ENCODE measurements around the gene GOLGA2.

The GOLGA2 gene

GRCh38 chr9:128276008-128276573 lies 284 bp upstream of the GOLGA2 start, which contains the start of gene SWI5:
Gene SWI5, plus strand, starts transcription at chr9:128276276.
- no peaks in the 10 kb centered on the region for H3K9me3 ChIP-seq (ENCODE audit: control insufficient read depth in 5 of 5, low read length in 5 of 5)
- H3K27ac ChIP-seq (ENCODE audit: low read depth, low read length) = peak within 1 kb of the TSS; percentile 80
- peaks cover 1 to 42% (median 31%) of the 10 kb centered on the region in 5 donors for H3K4me1 ChIP-seq (ENCODE audit: control insufficient read depth in 5 of 5, insufficient read depth in 5 of 5, low read length in 5 of 5)
- no peaks in the 10 kb centered on the region for H3K27me3 ChIP-seq (ENCODE audit: control insufficient read depth in 5 of 5, insufficient read depth in 4 of 5, low read length in 5 of 5)
- H3K4me3 ChIP-seq (ENCODE audit: low read depth in 1 of 5, low read length in 5 of 5) = peak within 1 kb of the TSS; percentile 85 to 97 (median 88)
- H3K36me3 ChIP-seq (ENCODE audit: control insufficient read depth in 5 of 5, insufficient read depth in 5 of 5, low read length in 5 of 5) = peaks cover 0 to 21% (median 19%) of the 10 kb centered on the region in 5 donors
- H3K9ac ChIP-seq (ENCODE audit: low read length in 5 of 5) = peak within 1 kb of the TSS; percentile 66 to 92 (median 90)

- no peaks in the 10 kb centered on the region for H3K9me3 ChIP-seq (ENCODE audit: control insufficient read depth in 5 of 5, low read length in 5 of 5)
- H3K27ac ChIP-seq (ENCODE audit: low read depth, low read length) = peak overlapping the region; percentile 77
- H3K4me1 ChIP-seq (ENCODE audit: control insufficient read depth in 5 of 5, insufficient read depth in 5 of 5, low read length in 5 of 5) = peaks cover 1 to 34% (median 31%) of the 10 kb centered on the region in 5 donors
- H3K9ac ChIP-seq (ENCODE audit: low read length in 5 of 5) = peak overlapping the region in 3 of 5 donors; percentile 13 to 92 (median 58)
- peaks cover 0 to 33% (median 21%) of the 10 kb centered on the region in 5 donors for H3K36me3 ChIP-seq (ENCODE audit: control insufficient read depth in 5 of 5, insufficient read depth in 5 of 5, low read length in 5 of 5)
- peak overlapping the region in 3 of 5 donors; percentile 83 to 88 (median 86) for H3K4me3 ChIP-seq (ENCODE audit: low read depth in 1 of 5, low read length in 5 of 5)
- no peaks in the 10 kb centered on the region for H3K27me3 ChIP-seq (ENCODE audit: control insufficient read depth in 5 of 5, insufficient read depth in 4 of 5, low read length in 5 of 5)
These were observed 1.6 kb downstream of the GOLGA2 start for GRCh38 chr9:128274245-128274644.

- H3K9me3 ChIP-seq (ENCODE audit: control insufficient read depth in 5 of 5, low read length in 5 of 5) = no peaks in the 10 kb centered on the region
- no peak overlapping the region for H3K4me3 ChIP-seq (ENCODE audit: low read depth in 1 of 5, low read length in 5 of 5)
- peaks cover 1 to 20% (median 18%) of the 10 kb centered on the region in 5 donors for H3K4me1 ChIP-seq (ENCODE audit: control insufficient read depth in 5 of 5, insufficient read depth in 5 of 5, low read length in 5 of 5)
- peaks cover 2 to 58% (median 44%) of the 10 kb centered on the region in 5 donors for H3K36me3 ChIP-seq (ENCODE audit: control insufficient read depth in 5 of 5, insufficient read depth in 5 of 5, low read length in 5 of 5)
- H3K27ac ChIP-seq (ENCODE audit: low read depth, low read length) = no peak overlapping the region
- H3K27me3 ChIP-seq (ENCODE audit: control insufficient read depth in 5 of 5, insufficient read depth in 4 of 5, low read length in 5 of 5) = no peaks in the 10 kb centered on the region
- no peak overlapping the region for H3K9ac ChIP-seq (ENCODE audit: low read length in 5 of 5)
These were observed 4.3 kb downstream of the GOLGA2 start for GRCh38 chr9:128271512-128271911.

GRCh38 chr9:128271112-128271511 lies 4.7 kb downstream of the GOLGA2 start:
- Histone ChIP-seq H3K4me3 (ENCODE audit: low read depth in 1 of 5, low read length in 5 of 5) (no peak overlapping the region), H3K27me3 (ENCODE audit: control insufficient read depth in 5 of 5, insufficient read depth in 4 of 5, low read length in 5 of 5) (no peaks in the 10 kb centered on the region), H3K36me3 (ENCODE audit: control insufficient read depth in 5 of 5, insufficient read depth in 5 of 5, low read length in 5 of 5) (peaks cover 3 to 61% (median 48%) of the 10 kb centered on the region in 5 donors), H3K4me1 (ENCODE audit: control insufficient read depth in 5 of 5, insufficient read depth in 5 of 5, low read length in 5 of 5) (peaks cover 1 to 16% (median 15%) of the 10 kb centered on the region in 5 donors), H3K9me3 (ENCODE audit: control insufficient read depth in 5 of 5, low read length in 5 of 5) (no peaks in the 10 kb centered on the region), H3K9ac (ENCODE audit: low read length in 5 of 5) (no peak overlapping the region), H3K27ac (ENCODE audit: low read depth, low read length) (no peak overlapping the region)

- Histone ChIP-seq H3K27ac (ENCODE audit: low read depth, low read length) (no peak overlapping the region), H3K4me3 (ENCODE audit: low read depth in 1 of 5, low read length in 5 of 5) (no peak overlapping the region), H3K27me3 (ENCODE audit: control insufficient read depth in 5 of 5, insufficient read depth in 4 of 5, low read length in 5 of 5) (no peaks in the 10 kb centered on the region), H3K4me1 (ENCODE audit: control insufficient read depth in 5 of 5, insufficient read depth in 5 of 5, low read length in 5 of 5) (no peaks in the 10 kb centered on the region), H3K9ac (ENCODE audit: low read length in 5 of 5) (no peak overlapping the region), H3K9me3 (ENCODE audit: control insufficient read depth in 5 of 5, low read length in 5 of 5) (no peaks in the 10 kb centered on the region), H3K36me3 (ENCODE audit: control insufficient read depth in 5 of 5, insufficient read depth in 5 of 5, low read length in 5 of 5) (peaks cover 5 to 74% (median 61%) of the 10 kb centered on the region in 5 donors)
These were observed 8.8 kb downstream of the GOLGA2 start for GRCh38 chr9:128266868-128267590.

- Histone ChIP-seq H3K36me3 (ENCODE audit: control insufficient read depth in 5 of 5, insufficient read depth in 5 of 5, low read length in 5 of 5) (peaks cover 5 to 79% (median 67%) of the 10 kb centered on the region in 5 donors), H3K4me1 (ENCODE audit: control insufficient read depth in 5 of 5, insufficient read depth in 5 of 5, low read length in 5 of 5) (peaks cover 0 to 8% (median 3%) of the 10 kb centered on the region in 5 donors), H3K4me3 (ENCODE audit: low read depth in 1 of 5, low read length in 5 of 5) (no peak overlapping the region), H3K27ac (ENCODE audit: low read depth, low read length) (no peak overlapping the region), H3K9ac (ENCODE audit: low read length in 5 of 5) (no peak overlapping the region), H3K9me3 (ENCODE audit: control insufficient read depth in 5 of 5, low read length in 5 of 5) (no peaks in the 10 kb centered on the region), H3K27me3 (ENCODE audit: control insufficient read depth in 5 of 5, insufficient read depth in 4 of 5, low read length in 5 of 5) (no peaks in the 10 kb centered on the region)
These were observed 10.4 kb downstream of the GOLGA2 start for GRCh38 chr9:128265348-128265847.

- H3K9me3 ChIP-seq (ENCODE audit: control insufficient read depth in 5 of 5, low read length in 5 of 5) = no peaks in the 10 kb centered on the region
- H3K9ac ChIP-seq (ENCODE audit: low read length in 5 of 5) = no peak overlapping the region
- no peak overlapping the region for H3K4me3 ChIP-seq (ENCODE audit: low read depth in 1 of 5, low read length in 5 of 5)
- no peak overlapping the region for H3K27ac ChIP-seq (ENCODE audit: low read depth, low read length)
- peaks cover 0 to 8% (median 3%) of the 10 kb centered on the region in 5 donors for H3K4me1 ChIP-seq (ENCODE audit: control insufficient read depth in 5 of 5, insufficient read depth in 5 of 5, low read length in 5 of 5)
- H3K27me3 ChIP-seq (ENCODE audit: control insufficient read depth in 5 of 5, insufficient read depth in 4 of 5, low read length in 5 of 5) = no peaks in the 10 kb centered on the region
- H3K36me3 ChIP-seq (ENCODE audit: control insufficient read depth in 5 of 5, insufficient read depth in 5 of 5, low read length in 5 of 5) = peaks cover 5 to 85% (median 81%) of the 10 kb centered on the region in 5 donors
These were observed 13.1 kb downstream of the GOLGA2 start for GRCh38 chr9:128262687-128263086.

- Histone ChIP-seq H3K9ac (ENCODE audit: low read length in 5 of 5) (no peak overlapping the region), H3K27me3 (ENCODE audit: control insufficient read depth in 5 of 5, insufficient read depth in 4 of 5, low read length in 5 of 5) (no peaks in the 10 kb centered on the region), H3K4me1 (ENCODE audit: control insufficient read depth in 5 of 5, insufficient read depth in 5 of 5, low read length in 5 of 5) (peaks cover 0 to 8% (median 3%) of the 10 kb centered on the region in 5 donors), H3K4me3 (ENCODE audit: low read depth in 1 of 5, low read length in 5 of 5) (no peak overlapping the region), H3K27ac (ENCODE audit: low read depth, low read length) (no peak overlapping the region), H3K36me3 (ENCODE audit: control insufficient read depth in 5 of 5, insufficient read depth in 5 of 5, low read length in 5 of 5) (peaks cover 2 to 78% (median 74%) of the 10 kb centered on the region in 5 donors), H3K9me3 (ENCODE audit: control insufficient read depth in 5 of 5, low read length in 5 of 5) (no peaks in the 10 kb centered on the region)
These were observed 15.5 kb downstream of the GOLGA2 start for GRCh38 chr9:128260340-128260739.

- peaks cover 0 to 8% (median 3%) of the 10 kb centered on the region in 5 donors for H3K4me1 ChIP-seq (ENCODE audit: control insufficient read depth in 5 of 5, insufficient read depth in 5 of 5, low read length in 5 of 5)
- no peak overlapping the region for H3K9ac ChIP-seq (ENCODE audit: low read length in 5 of 5)
- no peaks in the 10 kb centered on the region for H3K27me3 ChIP-seq (ENCODE audit: control insufficient read depth in 5 of 5, insufficient read depth in 4 of 5, low read length in 5 of 5)
- peaks cover 2 to 72% (median 67%) of the 10 kb centered on the region in 5 donors for H3K36me3 ChIP-seq (ENCODE audit: control insufficient read depth in 5 of 5, insufficient read depth in 5 of 5, low read length in 5 of 5)
- H3K4me3 ChIP-seq (ENCODE audit: low read depth in 1 of 5, low read length in 5 of 5) = no peak overlapping the region
- no peaks in the 10 kb centered on the region for H3K9me3 ChIP-seq (ENCODE audit: control insufficient read depth in 5 of 5, low read length in 5 of 5)
- H3K27ac ChIP-seq (ENCODE audit: low read depth, low read length) = no peak overlapping the region
These were observed 16.7 kb downstream of the GOLGA2 start for GRCh38 chr9:128259156-128259555.

GRCh38 chr9:128258326-128258725 lies 17.5 kb downstream of the GOLGA2 start:
- peaks cover 2 to 76% (median 72%) of the 10 kb centered on the region in 5 donors for H3K36me3 ChIP-seq (ENCODE audit: control insufficient read depth in 5 of 5, insufficient read depth in 5 of 5, low read length in 5 of 5)
- H3K9ac ChIP-seq (ENCODE audit: low read length in 5 of 5) = no peak overlapping the region
- H3K27me3 ChIP-seq (ENCODE audit: control insufficient read depth in 5 of 5, insufficient read depth in 4 of 5, low read length in 5 of 5) = no peaks in the 10 kb centered on the region
- no peak overlapping the region for H3K4me3 ChIP-seq (ENCODE audit: low read depth in 1 of 5, low read length in 5 of 5)
- H3K27ac ChIP-seq (ENCODE audit: low read depth, low read length) = no peak overlapping the region
- peaks cover 0 to 8% (median 3%) of the 10 kb centered on the region in 5 donors for H3K4me1 ChIP-seq (ENCODE audit: control insufficient read depth in 5 of 5, insufficient read depth in 5 of 5, low read length in 5 of 5)
- no peaks in the 10 kb centered on the region for H3K9me3 ChIP-seq (ENCODE audit: control insufficient read depth in 5 of 5, low read length in 5 of 5)

Data from subcutaneous abdominal adipose tissue (tissue), 5 donors.